Measurements from ENCODE around the gene UTP18. TPM values are rescaled to one million over a fixed set of nuclear protein-coding genes. Genes with fewer than 3 reads are reported as not detected.

UTP18 gene
- total and polyA plus RNA-seq, 2 of the 8 experiments (the other 6 are each of a cell fraction or from before 2014, with no cell fraction given) = 17.9 to 85.7 TPM

GRCh38 chr17:51234162-51234561 lies 26.2 kb upstream of the UTP18 start:
- Histone ChIP-seq H3K23ac (ENCODE audit: insufficient read length) (no peak overlapping the region), H3K36me3 (ENCODE audit: control insufficient read depth in 2 of 4, insufficient read depth in 4 of 4, low read length in 3 of 4) (no peaks in the 10 kb centered on the region), H2BK15ac (ENCODE audit: low read length) (no peak overlapping the region), H3K4me3 (ENCODE audit: extremely low read depth in 1 of 4, insufficient read depth in 2 of 4, low read depth in 3 of 4, low read length in 4 of 4) (no peak overlapping the region), H2BK20ac (ENCODE audit: low read length) (no peak overlapping the region), H3K27me3 (replicated peaks in 1 of 4; ENCODE audit: control insufficient read depth in 3 of 4, extremely low read depth in 1 of 4, insufficient read depth in 3 of 4, low read length in 3 of 4) (no peaks in the 10 kb centered on the region), H3K9me3 (ENCODE audit: insufficient read depth in 2 of 2, low read depth in 1 of 2, low read length in 1 of 2) (no peaks in the 10 kb centered on the region), H3K27ac (ENCODE audit: low read depth, low read length) (no peak overlapping the region), H2AFZ (ENCODE audit: low read length) (no peak overlapping the region), H4K8ac (ENCODE audit: extremely low read depth, insufficient read depth, low read length) (no peak overlapping the region), H3K14ac (ENCODE audit: insufficient read length) (no peak overlapping the region), H2AK5ac (ENCODE audit: low read depth, low read length) (no peak overlapping the region), H4K20me1 (replicated peaks in 1 of 2; ENCODE audit: control insufficient read depth in 1 of 2, insufficient read depth in 2 of 2, low read length in 2 of 2) (peaks cover 3 to 5% of the 10 kb centered on the region in 2 experiments), H4K91ac (replicated peaks; ENCODE audit: insufficient read length, low read length) (no peak overlapping the region), H3K79me1 (ENCODE audit: low read depth, low read length) (peaks cover 5% of the 10 kb centered on the region), H3K4ac (replicated peaks; ENCODE audit: insufficient read length, low read depth, low read length) (no peak overlapping the region), H3K18ac (ENCODE audit: extremely low read depth, low read length) (no peak overlapping the region), H3K4me2 (ENCODE audit: insufficient read depth in 1 of 2, low read depth in 2 of 2, low read length in 2 of 2) (no peak overlapping the region), H3K9ac (replicated peaks in 1 of 4; ENCODE audit: extremely low read depth in 1 of 4, low read depth in 3 of 4, low read length in 3 of 4) (no peak overlapping the region), H3K4me1 (replicated peaks in 1 of 4; ENCODE audit: control insufficient read depth in 3 of 4, insufficient read depth in 4 of 4, low read length in 3 of 4) (no peaks in the 10 kb centered on the region), H2BK12ac (ENCODE audit: low read depth, low read length) (no peak overlapping the region), H3K23me2 (ENCODE audit: low read depth, low read length) (no peaks in the 10 kb centered on the region), H2BK120ac (replicated peaks; ENCODE audit: low read depth, low read length) (no peak overlapping the region), H2BK5ac (ENCODE audit: low read depth, low read length) (no peak overlapping the region), H3K56ac (replicated peaks; ENCODE audit: insufficient read length, low read depth, low read length) (no peak overlapping the region), H4K5ac (ENCODE audit: insufficient read length, low read depth, low read length) (no peak overlapping the region), H3K79me2 (ENCODE audit: control insufficient read depth in 1 of 2, insufficient read depth in 2 of 2, low read length in 2 of 2) (peaks cover 0 to 92% of the 10 kb centered on the region in 2 experiments; a peak in 3 of 4 replicates)
- FAIRE-seq = no peak
- ChIA-PET POLR2A (ENCODE audit: partially characterized antibody) (no interaction called here), CTCF (ENCODE audit: partially characterized antibody) (interaction anchor here (0.7 kb wide), 1 partner anchor 22 kb away, joined by 3 read pairs; no protein-coding TSS in a partner anchor)
- 83% methylated on average over 6 of the region's 6 CpGs; no CpG with 5 or more reads in 1 of the 2 experiments for WGBS, 2 experiments (ENCODE audit: extremely low coverage in 1 of 2, insufficient coverage in 1 of 2, insufficient read length in 1 of 2, insufficient replicate concordance in 2 of 2, low coverage in 1 of 2, low lambda C conversion rate in 2 of 2, missing lambda C conversion rate in 1 of 2)
- no peak for DNase-seq (ENCODE audit: low read depth in 1 of 2, low spot score in 2 of 2)
- TF ChIP-seq GABPA (IDR thresholded peaks at IDR 0.05; ENCODE audit: borderline replicate concordance, insufficient read depth, low read length) = no peak
- TF ChIP-seq HDAC6 (IDR thresholded peaks at IDR 0.05; ENCODE audit: low read depth, low read length) = no peak
- TF ChIP-seq MAFK (IDR thresholded peaks at IDR 0.05; ENCODE audit: low read depth, low read length) = no peak
- TF ChIP-seq TBP (IDR thresholded peaks at IDR 0.05; ENCODE audit: low read depth, low read length) = no peak
- TF ChIP-seq TAF1 (IDR thresholded peaks at IDR 0.05; ENCODE audit: low read depth, low read length) = no peak
- TF ChIP-seq TEAD4 (IDR thresholded peaks at IDR 0.05; ENCODE audit: low read depth, low read length) = no peak
- no peak for TF ChIP-seq NRF1 (IDR thresholded peaks at IDR 0.05; ENCODE audit: low read depth, low read length)
- TF ChIP-seq KDM4A (IDR thresholded peaks at IDR 0.05; ENCODE audit: low read depth, low read length, severe bottlenecking) = no peak
- TF ChIP-seq CHD1 (IDR thresholded peaks at IDR 0.05; ENCODE audit: low read depth, low read length) = no peak
- no peak for TF ChIP-seq RXRA (IDR thresholded peaks at IDR 0.05; ENCODE audit: insufficient read depth, low read depth, low read length)
- no peak for TF ChIP-seq SIX5 (IDR thresholded peaks at IDR 0.05; ENCODE audit: low read depth, low read length)
- TF ChIP-seq BCL11A (IDR thresholded peaks at IDR 0.05; ENCODE audit: low read depth in 2 of 2, low read length in 2 of 2) = no peak
- no peak for TF ChIP-seq EP300 (IDR thresholded peaks at IDR 0.05; ENCODE audit: borderline replicate concordance in 1 of 2, low read depth in 2 of 2, low read length in 2 of 2)
